HG03095 (cell line): Measurements from ENCODE around the gene DDX27.

Source experiments
- ATAC-seq: cut with Tn5 transposase; IDR thresholded peaks from one replicate; pipeline ENCODE4 v1.9.1; 2021; ENCODE audit warnings: moderate library complexity; ENCODE audit not compliant: unreplicated experiment

Gene DDX27

GRCh38 chr20:49287555-49288249 is 68.5 kb downstream of the DDX27 start:
- no peak for ATAC-seq

- no peak for ATAC-seq
These were observed 69.1 kb downstream of the DDX27 start for GRCh38 chr20:49288250-49288751.

- no peak for ATAC-seq
These were observed 69.8 kb downstream of the DDX27 start for GRCh38 chr20:49288784-49289696.

GRCh38 chr20:49290608-49291191 is 71.5 kb downstream of the DDX27 start:
- ATAC-seq, result no peak

- ATAC-seq, result no peak
These were observed 72.0 kb downstream of the DDX27 start for GRCh38 chr20:49291200-49291599.

- no peak for ATAC-seq
These were observed 72.8 kb downstream of the DDX27 start for GRCh38 chr20:49292010-49292409.

GRCh38 chr20:49293122-49293521 is 73.9 kb downstream of the DDX27 start:
- no peak for ATAC-seq
